ENCODE measurements around the gene ACOT12. TPM values are rescaled to one million over a fixed set of nuclear protein-coding genes. Genes with fewer than 3 reads are reported as not detected.

Gene ACOT12
- polyA plus RNA-seq, 2 of the 4 experiments (the other 2 are of a cell fraction) = 0.08 TPM; not detected in 1

GRCh38 chr5:81420039-81420667 is 26.2 kb upstream of the ACOT12 start:
- TF ChIP-seq JUNB (IDR thresholded peaks at IDR 0.05) = peak; percentile 40; the same call in 1 of the 2 replicates
- no peak for TF ChIP-seq ZFP36 (IDR thresholded peaks at IDR 0.05; ENCODE audit: borderline replicate concordance, partially characterized antibody)
- TF ChIP-seq FOSL2 (IDR thresholded peaks at IDR 0.05) = no peak
- peak; percentile 63 for TF ChIP-seq FOSL2 (CRISPR knock-in tag; IDR thresholded peaks at IDR 0.05)
- POLR2A ChIA-PET = no interaction called here
- FAIRE-seq (peak; percentile 59), ATAC-seq (peak; percentile 93 to 94), DNase-seq (ENCODE audit: low read depth in 1 of 2, low spot score in 1 of 2) (peak; percentile 47 to 69)
- Histone ChIP-seq H3K4me1 (peaks cover 31% of the 10 kb centered on the region), H3K4me3 (no peak overlapping the region), H3K4me2 (peak overlapping the region; percentile 57), H3K27ac (peak overlapping the region; percentile 70 to 80), H3K9me3 (no peaks in the 10 kb centered on the region)
- WGBS (ENCODE audit: missing lambda C conversion rate) = 13% methylated on average over 6 of the region's 6 CpGs
- CTCF ChIA-PET = interaction anchor here (1.4 to 2.7 kb wide), 2 partner anchors 806 to 839 kb away, joined by 4 to 11 read pairs; no protein-coding TSS in a partner anchor

GRCh38 chr5:81418606-81419005 is 24.7 kb upstream of the ACOT12 start:
- no peak for ATAC-seq
- Histone ChIP-seq H3K4me3 (no peak overlapping the region), H3K27ac (no peak overlapping the region), H3K9me3 (no peaks in the 10 kb centered on the region), H3K4me2 (no peak overlapping the region), H3K4me1 (peaks cover 31% of the 10 kb centered on the region)
- ChIA-PET POLR2A (no interaction called here), CTCF (no interaction called here)
- FAIRE-seq = no peak
- no peak for DNase-seq (ENCODE audit: low read depth in 1 of 2, low spot score in 1 of 2)
- TF ChIP-seq MAFK (IDR thresholded peaks at IDR 0.05; ENCODE audit: partially characterized antibody) (no peak), HOXB13 (CRISPR knock-in tag; IDR thresholded peaks at IDR 0.05; ENCODE audit: low read depth) (no peak), MAZ (IDR thresholded peaks at IDR 0.05; ENCODE audit: borderline replicate concordance, low read depth, low read length) (no peak)

- no peak for TF ChIP-seq ZNF302 (CRISPR knock-in tag; IDR thresholded peaks at IDR 0.05)
- no peak for TF ChIP-seq NFE2L2 (conservative IDR thresholded peaks at IDR 0.05; ENCODE audit: low read length)
- TF ChIP-seq PHF8 (IDR thresholded peaks at IDR 0.05; ENCODE audit: borderline replicate concordance, low read depth) = no peak
- TF ChIP-seq JUNB (IDR thresholded peaks at IDR 0.05) = no peak
- TF ChIP-seq ESRRA (IDR thresholded peaks at IDR 0.05; ENCODE audit: borderline replicate concordance, low read length) = no peak
- TF ChIP-seq, protein P1, sequence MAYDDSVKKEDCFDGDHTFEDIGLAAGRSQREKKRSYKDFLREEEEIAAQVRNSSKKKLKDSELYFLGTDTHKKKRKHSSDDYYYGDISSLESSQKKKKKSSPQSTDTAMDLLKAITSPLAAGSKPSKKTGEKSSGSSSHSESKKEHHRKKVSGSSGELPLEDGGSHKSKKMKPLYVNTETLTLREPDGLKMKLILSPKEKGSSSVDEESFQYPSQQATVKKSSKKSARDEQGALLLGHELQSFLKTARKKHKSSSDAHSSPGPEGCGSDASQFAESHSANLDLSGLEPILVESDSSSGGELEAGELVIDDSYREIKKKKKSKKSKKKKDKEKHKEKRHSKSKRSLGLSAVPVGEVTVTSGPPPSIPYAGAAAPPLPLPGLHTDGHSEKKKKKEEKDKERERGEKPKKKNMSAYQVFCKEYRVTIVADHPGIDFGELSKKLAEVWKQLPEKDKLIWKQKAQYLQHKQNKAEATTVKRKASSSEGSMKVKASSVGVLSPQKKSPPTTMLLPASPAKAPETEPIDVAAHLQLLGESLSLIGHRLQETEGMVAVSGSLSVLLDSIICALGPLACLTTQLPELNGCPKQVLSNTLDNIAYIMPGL (CRISPR knock-in tag; IDR thresholded peaks at IDR 0.05; ENCODE audit: borderline replicate concordance) = no peak
- no peak for TF ChIP-seq RNF2 (IDR thresholded peaks at IDR 0.05; ENCODE audit: borderline replicate concordance, low read depth)
- no peak for TF ChIP-seq HOXA7 (CRISPR knock-in tag; IDR thresholded peaks at IDR 0.05)
- TF ChIP-seq ZC3H11A (IDR thresholded peaks at IDR 0.05) = no peak
- no peak for TF ChIP-seq CHD4 (IDR thresholded peaks at IDR 0.05; ENCODE audit: borderline replicate concordance)
- TF ChIP-seq, protein P2, sequence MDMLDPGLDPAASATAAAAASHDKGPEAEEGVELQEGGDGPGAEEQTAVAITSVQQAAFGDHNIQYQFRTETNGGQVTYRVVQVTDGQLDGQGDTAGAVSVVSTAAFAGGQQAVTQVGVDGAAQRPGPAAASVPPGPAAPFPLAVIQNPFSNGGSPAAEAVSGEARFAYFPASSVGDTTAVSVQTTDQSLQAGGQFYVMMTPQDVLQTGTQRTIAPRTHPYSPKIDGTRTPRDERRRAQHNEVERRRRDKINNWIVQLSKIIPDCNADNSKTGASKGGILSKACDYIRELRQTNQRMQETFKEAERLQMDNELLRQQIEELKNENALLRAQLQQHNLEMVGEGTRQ (IDR thresholded peaks at IDR 0.05) = no peak
- TF ChIP-seq, protein P3, sequence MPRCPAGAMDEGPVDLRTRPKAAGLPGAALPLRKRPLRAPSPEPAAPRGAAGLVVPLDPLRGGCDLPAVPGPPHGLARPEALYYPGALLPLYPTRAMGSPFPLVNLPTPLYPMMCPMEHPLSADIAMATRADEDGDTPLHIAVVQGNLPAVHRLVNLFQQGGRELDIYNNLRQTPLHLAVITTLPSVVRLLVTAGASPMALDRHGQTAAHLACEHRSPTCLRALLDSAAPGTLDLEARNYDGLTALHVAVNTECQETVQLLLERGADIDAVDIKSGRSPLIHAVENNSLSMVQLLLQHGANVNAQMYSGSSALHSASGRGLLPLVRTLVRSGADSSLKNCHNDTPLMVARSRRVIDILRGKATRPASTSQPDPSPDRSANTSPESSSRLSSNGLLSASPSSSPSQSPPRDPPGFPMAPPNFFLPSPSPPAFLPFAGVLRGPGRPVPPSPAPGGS (IDR thresholded peaks at IDR 0.05) = no peak
- TF ChIP-seq FOXS1 (CRISPR knock-in tag; IDR thresholded peaks at IDR 0.05) = no peak
- 79% methylated on average over 4 of the region's 4 CpGs for WGBS (ENCODE audit: missing lambda C conversion rate)
- Histone ChIP-seq H3K4me1 (peaks cover 19% of the 10 kb centered on the region), H3K4me2 (no peak overlapping the region), H3K27ac (no peak overlapping the region), H3K9me3 (no peaks in the 10 kb centered on the region), H3K4me3 (no peak overlapping the region)
- ChIA-PET CTCF (no interaction called here), POLR2A (no interaction called here)
- no peak for DNase-seq (ENCODE audit: low read depth in 1 of 2, low spot score in 1 of 2)
- ATAC-seq = no peak
- FAIRE-seq = no peak
Observed at GRCh38 chr5:81417052-81417451, 23.1 kb upstream of the ACOT12 start.
